Stromal cell of bone marrow (primary cell): ENCODE data around the gene TRIM33.
"Not testable (repeated sequence)": the region's sequence is repeated elsewhere in the genome, so short reads cannot be mapped to it uniquely, and the experiment has no call there.

Source experiments
- DNase-seq: peaks from one replicate; pipeline ENCODE4 v3.0.0-alpha.2; 2012; ENCODE audit warnings: low read depth

The TRIM33 gene

DNA sequence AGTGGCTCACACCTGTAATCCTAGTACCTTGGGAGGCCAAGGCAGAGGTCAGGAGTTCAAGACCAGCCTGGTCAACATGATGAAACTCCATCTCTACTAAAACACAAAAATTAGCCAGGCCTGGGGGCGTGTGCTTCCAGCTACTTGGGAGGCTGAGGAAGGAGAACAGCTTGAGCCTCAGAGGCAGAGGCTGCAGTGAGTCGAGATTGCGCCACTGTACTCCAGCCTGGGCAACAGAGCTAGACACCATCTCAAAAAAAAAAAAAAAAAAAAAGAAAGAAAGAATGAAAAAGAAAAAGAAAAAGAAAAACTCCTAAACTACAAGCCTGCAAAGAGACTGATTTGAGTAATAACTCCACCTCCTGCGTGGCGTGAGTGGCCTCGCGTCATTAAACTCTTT, 92.1 kb downstream of the TRIM33 start:
- DNase-seq: not testable (repeated sequence)

DNA sequence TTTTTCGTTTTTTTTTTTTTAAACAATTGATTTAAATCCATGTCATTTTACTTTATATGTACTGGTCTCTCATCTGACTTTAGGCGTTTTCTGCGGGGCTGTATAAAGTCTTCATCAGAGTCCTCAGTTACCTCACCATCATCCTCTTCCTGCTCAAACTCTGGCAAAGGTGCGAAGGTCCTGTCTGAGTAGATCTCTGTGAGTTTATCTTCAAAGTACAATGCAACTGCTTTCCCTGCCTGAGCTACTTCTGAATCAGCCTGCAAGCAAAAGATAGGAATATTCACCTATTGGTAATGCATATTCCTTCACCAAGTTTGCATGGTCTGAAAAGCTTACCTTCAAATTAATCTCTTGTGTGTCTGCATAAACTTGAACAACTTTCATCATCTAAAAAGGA, 113.4 kb downstream of the TRIM33 start:
- DNase-seq: no peak

DNA sequence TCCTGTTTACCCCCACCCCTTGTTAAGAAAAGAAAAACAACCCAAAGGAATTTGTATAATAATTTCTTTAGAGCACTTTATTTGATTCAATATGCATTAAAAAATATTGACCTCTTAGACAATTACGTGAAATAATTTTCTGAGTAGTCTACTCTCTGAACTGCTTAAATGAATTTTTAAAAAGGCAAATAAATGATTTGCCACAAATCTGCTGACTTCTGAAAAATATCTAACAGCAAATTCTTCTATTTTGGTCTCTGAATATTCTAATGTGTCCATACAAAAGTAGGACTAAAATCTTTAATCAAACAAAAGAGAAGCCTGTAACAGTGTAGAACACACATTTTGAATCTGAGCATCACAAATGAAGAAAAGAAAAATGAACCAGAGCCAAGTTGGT, 115.1 kb downstream of the TRIM33 start:
- no peak for DNase-seq

DNA sequence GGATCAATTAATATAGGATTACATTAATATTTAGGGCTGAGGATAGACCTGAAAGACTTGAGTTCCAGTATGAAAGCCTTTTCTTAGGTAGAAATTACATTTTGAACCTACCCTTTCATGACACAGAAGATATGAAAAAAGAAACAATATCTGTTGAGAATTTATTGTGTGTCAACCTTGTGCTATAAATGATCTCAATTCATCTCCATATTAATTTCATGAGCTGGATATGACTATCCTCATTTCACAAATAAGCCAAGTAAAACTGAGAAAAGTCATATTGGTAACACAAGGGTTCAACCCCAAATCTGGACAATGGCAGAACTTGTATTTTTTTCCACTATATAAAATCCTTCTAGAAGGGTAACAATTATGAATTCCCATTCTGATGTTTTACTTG, 120.0 kb downstream of the TRIM33 start:
- no peak for DNase-seq

DNA sequence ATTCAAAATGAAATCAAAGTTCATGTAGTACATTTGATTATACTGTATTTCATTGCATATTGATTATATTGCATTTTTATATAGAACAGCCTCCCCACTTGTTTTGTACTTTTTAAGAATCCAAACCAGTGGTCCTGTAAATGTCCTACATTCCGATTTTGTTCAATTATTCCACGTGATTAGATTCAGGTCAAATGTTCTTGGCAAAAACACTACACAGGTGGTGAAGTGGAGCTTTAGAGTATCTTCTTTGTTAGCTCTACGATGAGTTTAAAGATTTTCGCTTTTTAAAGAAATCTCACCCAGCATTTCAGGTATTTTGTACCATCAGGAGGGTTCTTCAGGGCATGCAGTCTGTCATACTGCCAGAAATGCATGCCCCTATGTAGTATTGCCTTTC, 120.6 kb downstream of the TRIM33 start:
- no peak for DNase-seq

DNA sequence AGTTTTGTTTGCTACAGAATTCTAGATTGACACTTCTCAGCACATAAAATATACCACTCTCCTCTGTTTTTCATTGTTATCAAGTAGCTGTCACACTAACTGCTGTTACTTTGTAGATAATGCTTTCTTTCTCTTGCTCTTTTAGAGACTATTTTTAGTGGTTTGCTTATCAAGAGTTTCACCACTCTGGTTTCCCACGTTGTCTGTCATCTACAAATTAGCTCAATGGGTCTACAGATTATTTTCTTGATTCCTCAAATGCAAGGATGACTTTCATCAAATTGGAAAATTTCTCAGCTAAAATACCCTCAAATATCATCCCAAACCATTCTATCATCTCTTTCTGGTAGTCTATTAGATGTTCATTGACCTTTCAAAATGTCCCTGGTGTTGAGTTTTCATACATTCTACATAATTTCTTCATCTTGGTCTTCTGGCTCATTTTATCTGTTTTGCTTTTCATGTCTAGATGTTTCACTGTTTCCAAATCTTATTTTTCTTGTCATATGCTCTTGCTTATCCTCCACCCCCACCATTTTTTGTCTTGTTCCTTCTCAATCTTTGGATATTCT, 122.5 kb downstream of the TRIM33 start:
- no peak for DNase-seq

DNA sequence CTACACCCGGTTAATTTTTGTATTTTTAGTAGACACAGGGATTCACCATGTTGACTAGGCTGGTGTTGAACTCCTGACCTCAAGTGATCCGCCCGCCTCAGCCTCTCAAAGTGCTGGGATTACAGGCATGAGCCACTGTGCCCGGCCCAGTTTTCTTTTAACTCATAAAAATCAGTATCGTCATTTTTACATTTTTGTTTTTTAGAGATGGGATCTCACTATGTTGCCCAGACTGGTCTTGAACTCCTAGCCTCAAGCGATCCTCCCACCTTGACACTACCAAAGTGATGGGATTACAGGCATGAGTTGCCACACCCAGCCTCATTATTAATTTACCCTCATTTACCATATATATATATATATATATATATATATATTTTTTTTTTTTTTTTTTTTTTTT, 123.4 kb downstream of the TRIM33 start:
- not testable (repeated sequence) for DNase-seq

DNA sequence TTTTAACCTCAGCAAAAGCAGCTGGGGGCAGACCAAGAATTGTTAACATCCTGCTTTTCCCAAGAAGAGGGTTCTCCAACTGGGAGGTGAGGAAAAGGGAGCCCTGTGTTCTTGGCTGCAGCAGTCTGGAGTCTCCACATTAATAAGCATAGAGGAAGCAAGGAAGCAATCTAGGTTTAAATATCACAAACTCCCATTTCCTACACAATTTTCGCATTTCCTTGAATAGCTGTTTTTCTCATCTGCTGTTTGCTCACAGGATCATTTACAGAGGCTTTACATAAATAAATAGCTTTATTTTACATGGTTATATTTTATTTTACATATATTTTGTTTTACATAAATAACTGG, 124.0 kb downstream of the TRIM33 start:
- DNase-seq: no peak

DNA sequence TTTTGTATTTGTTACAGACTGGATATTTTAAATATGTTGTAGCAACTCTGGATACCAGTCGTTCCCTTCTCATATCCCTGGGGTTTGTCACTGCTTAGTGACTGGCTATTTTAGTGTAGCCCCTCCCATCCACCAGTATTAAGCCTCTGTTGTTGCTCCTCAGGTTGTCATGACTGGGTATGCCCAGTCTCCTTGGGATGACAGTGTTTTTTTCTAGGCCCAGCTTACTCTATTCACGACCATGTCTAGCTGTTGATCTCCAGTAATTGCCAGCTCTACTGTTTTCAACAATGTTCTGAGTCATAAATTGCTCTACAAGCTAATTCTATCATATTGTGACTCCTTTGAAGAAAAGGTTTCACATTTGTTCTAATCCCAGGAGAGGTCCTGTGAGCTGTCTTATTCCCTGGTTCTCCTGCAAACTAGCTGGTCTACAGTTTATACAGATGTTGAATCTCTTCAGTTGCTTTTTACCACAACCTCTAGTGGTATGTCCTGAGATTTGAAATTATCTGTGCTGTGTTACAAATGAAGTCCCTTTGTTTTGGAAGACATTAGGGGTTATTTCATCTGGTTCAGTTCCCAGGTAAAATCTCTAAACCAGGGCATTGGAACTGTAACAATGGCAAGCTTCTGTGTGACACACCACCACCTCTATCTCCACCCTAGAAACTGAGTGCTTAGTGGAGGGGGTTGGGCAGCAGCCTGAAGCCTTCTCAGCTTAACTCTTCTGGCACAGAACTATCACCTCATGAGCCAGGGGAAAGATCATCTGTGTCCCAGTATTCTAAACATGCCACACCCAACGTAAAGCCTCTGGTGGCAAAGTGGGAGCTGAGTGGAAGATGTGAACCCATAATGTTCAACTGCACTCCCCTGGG, 124.6 kb downstream of the TRIM33 start:
- no peak for DNase-seq

DNA sequence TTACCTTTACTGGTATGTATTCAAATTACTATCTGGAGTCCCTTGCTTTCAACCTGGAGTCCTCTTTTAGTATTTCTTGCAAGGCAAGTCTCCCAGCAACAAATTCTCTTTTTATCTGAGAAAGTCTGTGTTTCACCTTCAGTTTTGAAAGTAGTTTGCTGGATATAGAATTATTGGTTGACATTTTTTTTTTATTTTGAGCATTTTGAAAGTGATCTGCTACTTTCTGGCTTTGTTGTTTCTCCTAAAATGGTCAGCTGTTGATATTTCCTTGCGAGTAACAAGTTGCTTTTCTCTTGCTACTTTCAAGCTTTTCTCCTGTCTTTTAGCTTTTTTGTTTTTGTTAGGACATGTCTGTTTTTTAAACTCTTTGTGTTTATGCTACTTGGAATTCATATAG, 126.1 kb downstream of the TRIM33 start:
- no peak for DNase-seq

DNA sequence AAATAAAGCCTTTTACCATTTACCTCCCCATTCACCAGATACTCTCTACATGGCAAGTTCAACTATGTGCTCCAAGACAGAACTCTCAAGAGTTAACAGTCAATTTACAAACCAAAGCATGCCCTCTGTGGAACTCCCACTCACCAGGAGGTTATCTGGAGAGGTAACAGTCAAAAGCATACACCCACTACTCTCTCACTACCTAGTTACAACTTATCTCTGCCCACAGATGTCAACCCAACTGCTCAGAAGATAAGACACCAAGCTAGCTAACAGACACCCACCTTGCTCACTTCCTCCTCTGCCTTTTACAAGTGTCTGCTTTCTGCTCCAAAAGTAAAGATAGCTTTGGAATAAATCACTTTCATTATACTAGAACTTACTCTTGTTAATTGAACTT, 131.0 kb downstream of the TRIM33 start:
- DNase-seq: no peak

DNA sequence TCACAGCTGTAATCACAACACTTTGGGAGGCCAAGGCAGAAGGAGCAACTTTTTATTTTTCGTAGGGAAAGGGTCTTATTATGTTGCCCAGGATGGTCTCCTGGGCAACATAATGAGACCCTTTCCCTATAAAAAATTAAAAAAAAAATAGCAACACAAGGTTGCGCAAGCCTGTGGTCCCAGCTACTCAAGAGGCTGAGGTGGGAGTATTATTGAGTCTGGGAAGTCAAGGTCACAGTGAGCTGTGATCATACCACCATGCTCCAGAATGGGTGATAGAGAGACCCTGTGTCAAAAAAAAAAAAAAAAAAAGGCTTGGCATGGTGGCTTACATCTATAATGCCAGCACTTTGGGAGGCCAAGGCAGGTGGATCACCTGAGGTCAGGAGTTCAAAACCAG, 131.6 kb downstream of the TRIM33 start:
- DNase-seq: no peak

DNA sequence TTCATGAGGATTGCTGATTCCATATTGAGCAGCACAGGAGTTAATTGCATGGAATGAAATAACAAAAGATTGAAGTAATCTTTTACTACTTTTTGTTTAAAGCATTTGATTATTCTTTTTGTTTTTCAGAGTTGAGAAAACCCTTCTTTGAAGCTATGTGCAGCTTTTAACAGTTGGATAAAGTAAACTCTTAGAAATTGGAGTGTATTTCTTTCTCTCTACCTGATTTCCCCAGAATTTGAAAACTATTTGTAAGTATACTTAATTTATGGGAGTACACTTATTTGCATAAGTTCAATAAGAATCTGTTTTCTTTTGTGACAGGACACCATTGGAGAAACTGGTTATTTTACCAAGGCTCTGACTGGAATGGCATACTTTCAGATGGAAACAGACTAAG, 133.6 kb downstream of the TRIM33 start:
- no peak for DNase-seq

DNA sequence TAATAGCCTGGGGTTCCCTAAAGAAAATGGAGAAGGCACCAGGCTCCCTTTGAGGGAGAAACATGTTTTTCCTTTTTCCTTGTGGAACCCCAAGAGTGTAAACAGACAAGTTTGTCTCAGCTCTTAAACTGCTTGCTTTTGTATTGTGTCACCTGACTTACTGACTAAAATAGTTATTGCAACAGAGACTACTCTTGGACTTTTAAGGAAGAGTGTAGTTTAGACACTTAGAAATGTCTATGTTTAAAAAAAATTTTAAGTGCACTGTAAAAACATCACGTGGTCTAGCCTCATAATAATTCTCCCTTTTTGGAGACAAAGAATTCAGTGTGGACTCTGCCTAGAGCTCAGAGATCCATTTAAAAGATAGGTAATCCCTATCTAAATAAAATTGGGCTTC, 141.1 kb downstream of the TRIM33 start:
- peak; percentile 40 for DNase-seq

DNA sequence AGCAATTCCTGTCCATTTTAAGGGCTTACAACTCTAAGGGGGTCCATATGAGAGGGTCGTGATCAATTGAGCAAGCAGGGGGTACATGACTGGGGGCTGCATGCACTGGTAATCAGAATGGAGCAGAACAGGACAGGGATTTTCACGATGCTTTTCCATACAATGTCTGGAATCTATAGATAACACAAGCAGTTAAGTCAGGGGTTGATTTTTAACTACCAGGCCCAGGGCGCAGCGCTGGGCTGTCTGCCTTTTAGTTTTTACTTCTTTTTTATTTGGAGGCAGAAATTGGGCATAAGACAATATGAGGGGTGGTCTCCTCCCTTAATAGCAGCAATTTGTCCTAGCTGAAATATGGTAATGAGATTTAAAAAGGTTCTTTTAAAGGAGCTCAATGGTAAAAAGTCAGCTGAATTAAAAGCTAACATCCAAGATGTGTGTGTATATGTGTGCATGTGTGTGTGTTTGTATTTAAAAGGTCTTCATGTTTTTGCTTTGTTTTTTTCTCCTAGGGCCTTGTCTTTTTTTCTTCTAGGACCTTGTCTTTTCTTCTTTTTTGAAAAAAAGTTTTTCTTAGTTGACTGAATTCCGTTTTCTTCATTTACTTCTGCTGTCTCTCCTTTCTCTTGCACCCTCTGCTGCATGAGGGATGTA, 141.6 kb downstream of the TRIM33 start:
- DNase-seq: not testable (repeated sequence)

DNA sequence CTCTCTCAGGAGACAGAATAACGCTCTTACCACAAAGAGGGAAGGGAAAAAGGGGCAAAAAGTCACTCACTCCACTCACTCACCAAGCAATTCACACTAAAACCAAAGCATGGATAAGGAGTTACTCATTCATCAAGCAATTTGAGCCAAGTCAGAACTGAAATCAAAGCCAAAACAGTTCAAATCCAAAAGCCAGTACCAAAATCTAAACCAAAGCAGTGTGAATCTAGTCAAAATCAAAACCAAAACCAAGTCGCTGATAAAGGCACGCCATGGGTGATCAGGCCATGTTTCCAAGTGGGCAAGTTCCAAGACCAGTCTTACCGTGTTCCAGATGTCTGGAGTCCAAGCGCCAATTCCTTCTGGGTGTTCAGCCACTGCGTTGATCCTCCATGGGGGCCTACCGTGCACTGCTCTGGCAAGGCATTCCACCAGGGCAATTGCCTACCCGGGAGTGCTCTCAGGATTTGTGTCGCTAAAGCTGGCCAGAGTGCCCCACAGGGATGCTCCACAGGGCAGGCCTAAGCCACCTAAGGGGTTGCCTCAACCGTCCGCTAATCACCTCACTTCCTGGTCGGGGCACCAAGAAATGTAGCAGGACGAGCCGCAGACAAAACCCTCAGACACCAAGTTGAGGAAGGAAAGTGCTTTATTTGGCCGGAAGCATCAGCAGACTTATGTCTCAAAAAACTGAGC, 142.3 kb downstream of the TRIM33 start:
- DNase-seq: peak; percentile 61

DNA sequence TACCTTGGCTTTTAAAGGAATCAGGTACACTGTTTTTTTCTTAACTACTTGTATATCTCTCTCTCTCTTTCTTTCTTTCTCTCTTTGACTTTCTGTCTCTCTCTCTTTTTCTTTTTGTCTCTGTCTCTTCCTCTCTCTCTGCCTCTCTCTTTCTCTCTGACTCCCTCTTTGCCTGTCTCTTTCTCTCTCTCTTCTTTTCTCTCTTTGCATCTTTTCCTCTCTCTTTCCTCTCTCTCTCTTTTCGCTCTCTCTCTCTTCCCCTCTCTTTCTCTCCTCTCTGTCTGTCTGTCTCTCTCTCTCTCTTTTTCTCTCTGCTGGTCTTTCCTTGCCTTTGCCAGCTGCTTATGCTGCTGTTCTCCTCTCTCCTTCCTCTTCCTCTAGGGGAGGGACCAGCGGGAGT, 143.2 kb downstream of the TRIM33 start:
- DNase-seq: no peak

DNA sequence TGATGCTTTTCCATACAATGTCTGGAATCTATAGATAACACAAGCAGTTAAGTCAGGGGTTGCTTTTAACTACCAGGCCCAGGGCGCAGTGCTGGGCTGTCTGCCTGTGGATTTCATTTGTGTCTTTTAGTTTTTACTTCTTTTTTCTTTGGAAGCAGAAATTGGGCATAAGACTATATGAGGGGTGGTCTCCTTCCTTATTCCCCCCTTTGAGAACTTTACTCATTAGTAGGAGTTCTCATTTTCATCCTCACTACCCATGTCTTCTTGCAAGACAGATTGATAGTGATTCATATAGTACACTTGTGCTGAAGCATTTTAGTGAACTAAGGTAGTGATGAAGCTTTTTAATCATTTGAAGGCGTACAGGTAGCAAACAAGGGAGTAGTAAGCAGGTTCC, 147.8 kb downstream of the TRIM33 start:
- DNase-seq: not testable (repeated sequence)

DNA sequence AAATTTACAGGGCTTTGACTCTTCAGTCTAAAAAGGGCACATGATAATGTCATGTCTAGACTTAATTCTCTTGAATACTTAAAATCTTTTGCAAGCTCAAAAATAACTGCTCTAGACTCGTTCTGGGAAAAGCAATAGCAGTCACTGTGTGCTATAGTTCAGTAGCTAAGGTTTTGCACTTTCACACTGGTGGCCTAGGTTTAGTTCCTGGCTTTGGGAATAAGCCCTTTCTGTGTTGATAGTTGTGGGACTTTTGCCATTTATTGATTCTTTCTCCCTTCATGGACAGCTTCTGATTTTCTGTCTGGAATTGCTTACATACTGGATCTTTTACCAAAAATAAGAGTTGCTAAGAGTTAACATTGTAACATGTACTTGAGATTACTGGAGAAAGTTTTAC, 151.2 kb downstream of the TRIM33 start:
- DNase-seq: no peak

DNA sequence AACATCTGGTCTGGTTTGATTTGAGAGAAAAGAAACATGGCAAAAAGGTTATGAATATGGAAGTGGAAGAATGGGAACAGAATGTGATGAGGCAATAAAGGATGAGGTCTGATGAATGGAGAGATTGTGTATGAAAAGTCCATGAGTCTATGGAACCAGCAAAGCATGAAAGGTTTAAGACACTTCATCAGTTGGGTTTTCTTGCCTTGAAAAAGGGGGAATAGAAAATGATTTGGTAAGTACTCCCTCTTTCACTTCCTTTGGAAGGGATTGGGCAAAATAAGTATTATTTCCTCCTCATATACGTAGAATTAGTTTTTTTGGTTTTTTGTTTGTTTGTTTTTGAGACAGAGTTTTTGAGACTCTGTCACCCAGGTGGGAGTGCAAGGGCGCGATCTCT, 155.8 kb downstream of the TRIM33 start:
- DNase-seq: no peak

DNA sequence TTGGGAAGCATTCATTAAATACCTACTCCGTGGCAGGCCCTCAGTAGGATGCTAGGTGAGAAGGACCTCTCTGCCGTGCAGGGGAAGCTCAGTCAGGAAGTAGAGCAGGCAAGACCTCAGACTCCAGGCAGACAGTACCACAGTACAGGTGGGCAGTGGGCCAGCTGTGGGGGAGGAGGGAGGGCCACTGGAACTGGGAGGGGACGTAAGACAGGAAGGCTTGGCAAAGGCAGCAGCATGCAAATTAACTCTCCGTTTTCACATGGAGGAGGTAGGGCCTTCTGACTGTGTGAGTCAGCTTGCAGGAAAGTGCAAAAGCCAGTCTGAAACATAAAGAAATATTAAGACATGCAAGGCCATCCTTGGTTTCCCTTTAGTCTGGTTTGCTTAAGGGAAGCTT, 157.7 kb downstream of the TRIM33 start:
- peak; percentile 44 for DNase-seq

DNA sequence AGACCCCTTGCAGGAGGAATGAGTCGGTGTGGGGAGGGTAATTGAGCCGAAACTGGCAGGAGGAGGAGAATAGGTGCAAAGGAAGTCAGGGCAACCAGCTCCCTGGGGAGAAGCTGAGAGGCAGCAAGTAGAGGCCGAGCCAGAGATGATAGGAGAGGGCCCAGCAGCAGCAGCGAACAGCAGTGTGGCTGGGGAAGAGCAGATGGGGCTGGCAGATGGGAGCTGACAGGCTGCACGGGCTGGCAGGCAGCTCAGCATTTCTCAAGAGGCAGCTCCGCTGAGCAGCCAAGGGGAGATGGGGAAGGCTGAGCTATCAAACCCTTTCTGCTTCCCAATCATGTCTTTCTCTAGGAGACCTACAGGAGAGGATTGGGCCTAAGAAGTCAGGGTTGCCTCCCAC, 158.2 kb downstream of the TRIM33 start:
- no peak for DNase-seq
